Activated T-helper 9 cell treated with anti-CD3 and anti-CD28 coated beads, Interleukin-2, amount 50 U/mL, for 16 hours (primary cell): ENCODE results near the gene GCAT.

ENCODE experiments used
- DNase-seq: peaks from one replicate; pipeline ENCODE4 v3.0.0-alpha.2; 2020; ENCODE audit warnings: low read depth

Gene GCAT

GRCh38 chr22:37807410-37808293 lies at the start of gene GCAT:
TSS of gene GCAT (plus strand) at chr22:37807934. CDS start at chr22:37807968, 34 bp downstream.
- peak; percentile 76 for DNase-seq

DNA sequence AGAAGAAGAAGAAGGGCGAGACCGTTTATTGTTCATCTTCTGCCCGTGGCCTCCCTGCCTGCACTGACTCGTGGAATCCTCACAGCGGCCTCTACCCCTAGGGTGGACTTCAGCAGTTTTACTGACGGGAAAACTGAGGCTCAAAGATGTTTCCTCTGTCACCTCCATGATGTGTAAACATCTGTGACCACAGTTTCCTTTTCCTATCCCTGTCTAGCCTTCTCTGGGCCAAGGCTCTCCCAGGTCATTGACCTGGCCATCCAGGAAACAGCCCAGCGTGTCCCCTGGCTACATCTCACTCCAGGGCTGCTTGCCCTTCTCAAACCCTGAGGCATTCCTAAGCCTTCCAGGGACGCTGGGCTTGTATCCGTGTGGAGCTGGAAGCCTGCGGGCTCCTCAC lies 49.0 kb upstream of the GCAT start:
- no peak for DNase-seq

- DNase-seq, result no peak
These were observed 48.5 kb upstream of the GCAT start for GRCh38 chr22:37759281-37759680.

DNA sequence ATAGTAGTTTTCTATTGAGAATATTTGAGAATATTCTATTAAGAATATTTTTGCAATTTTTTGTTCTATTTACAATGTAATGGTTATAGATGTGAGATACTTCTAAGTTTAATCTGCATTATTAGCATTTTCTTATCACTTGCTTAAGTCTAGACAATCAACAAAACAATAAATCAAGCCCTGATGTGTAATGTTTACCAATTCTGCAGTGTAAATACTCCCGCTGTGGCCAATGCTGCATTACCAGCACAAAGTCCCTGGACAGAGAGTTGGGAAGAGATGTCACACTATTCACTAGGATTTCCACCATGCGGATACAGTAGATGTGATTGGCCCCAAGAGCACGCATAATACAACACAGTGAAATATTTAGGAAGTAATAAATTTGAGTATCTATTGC lies 47.6 kb upstream of the GCAT start:
- DNase-seq, result no peak

DNA sequence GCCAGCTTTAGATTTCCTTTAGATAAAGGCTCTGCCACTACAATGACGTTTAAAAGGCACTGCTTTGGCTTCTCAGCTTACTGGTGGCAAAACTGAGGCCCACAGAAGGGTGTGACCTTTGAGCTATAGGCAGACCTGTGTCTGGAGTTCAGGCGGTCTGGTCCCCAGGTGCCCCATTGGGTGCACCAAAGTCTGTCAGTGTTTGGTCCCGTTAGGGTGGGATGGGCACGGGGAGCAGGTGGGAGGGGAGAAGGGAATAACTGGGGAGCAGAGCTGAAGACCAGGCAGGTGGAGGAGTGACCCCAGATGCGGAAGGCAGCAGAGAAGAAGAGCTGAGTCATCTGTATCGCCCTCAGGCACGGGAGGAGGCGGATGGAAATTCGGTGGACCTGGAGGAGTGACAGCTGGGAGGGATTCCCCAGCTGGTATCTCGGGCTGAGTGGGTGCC lies 45.3 kb upstream of the GCAT start:
- no peak for DNase-seq

GRCh38 chr22:37763012-37763411 lies 44.7 kb upstream of the GCAT start:
- DNase-seq, result no peak

- DNase-seq, result no peak
These were observed 44.1 kb upstream of the GCAT start for GRCh38 chr22:37763652-37764051.

DNA sequence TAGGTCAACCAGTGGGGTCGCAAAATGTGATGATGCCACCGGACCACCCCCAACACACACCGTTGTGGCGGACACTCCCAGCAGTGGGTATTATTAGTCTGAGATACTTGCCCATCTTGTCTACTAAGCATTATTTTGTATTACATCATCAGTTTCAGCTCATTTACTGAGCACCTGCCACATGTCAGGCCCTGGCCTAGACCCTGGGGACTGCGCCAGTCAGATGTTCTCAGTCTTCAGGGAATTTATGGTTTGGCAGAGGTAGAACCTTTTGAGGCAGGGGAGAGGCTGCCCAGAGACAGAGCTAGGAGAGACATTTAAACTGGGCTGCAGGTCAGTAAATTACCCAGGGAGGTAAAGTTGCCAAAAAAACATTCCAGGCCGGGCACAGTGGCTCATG lies 43.1 kb upstream of the GCAT start:
- DNase-seq, result no peak

- DNase-seq, result no peak
These were observed 42.2 kb upstream of the GCAT start for GRCh38 chr22:37765498-37765897.

- DNase-seq, result no peak
These were observed 41.7 kb upstream of the GCAT start for GRCh38 chr22:37765953-37766576.

GRCh38 chr22:37768273-37768672 lies 39.5 kb upstream of the GCAT start:
- no peak for DNase-seq

DNA sequence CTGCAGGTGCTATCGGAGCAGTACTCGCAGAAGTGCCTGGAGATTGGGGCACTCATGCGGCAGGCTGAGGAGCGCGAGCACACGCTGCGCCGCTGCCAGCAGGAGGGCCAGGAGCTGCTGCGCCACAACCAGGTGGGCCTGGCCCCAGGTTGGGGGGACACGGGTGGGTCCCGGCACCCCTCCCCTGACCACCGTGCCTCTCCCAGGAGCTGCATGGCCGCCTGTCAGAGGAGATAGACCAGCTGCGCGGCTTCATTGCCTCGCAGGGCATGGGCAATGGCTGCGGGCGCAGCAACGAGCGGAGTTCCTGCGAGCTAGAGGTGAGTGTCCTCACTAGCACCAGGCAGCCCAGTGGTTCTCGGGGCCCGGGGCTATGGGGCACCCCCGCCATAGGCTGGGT lies 38.7 kb upstream of the GCAT start:
- no peak for DNase-seq

GRCh38 chr22:37771081-37771480 lies 36.7 kb upstream of the GCAT start:
- no peak for DNase-seq

GRCh38 chr22:37771702-37772427 lies 35.9 kb upstream of the GCAT start:
- no peak for DNase-seq

DNA sequence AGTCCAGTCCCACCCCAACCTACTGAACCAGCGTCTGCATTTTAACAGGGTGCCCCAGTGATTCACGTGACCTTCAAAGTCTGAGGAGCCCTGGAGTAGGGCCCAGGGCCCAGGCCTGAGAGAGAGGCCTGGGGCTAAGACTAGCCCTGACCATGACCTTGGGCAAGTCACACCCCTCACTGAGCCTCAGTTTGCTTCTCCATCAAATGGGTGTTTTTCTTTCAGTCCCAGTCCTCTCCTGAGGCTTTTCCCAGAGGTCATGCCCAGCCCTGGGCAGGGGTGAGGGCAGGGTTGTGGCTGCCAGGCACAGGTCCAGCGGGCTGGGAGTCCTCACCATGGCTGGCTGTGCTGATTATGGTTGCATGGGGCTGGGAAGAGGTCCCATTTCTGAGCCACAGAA lies 33.0 kb upstream of the GCAT start:
- no peak for DNase-seq

DNA sequence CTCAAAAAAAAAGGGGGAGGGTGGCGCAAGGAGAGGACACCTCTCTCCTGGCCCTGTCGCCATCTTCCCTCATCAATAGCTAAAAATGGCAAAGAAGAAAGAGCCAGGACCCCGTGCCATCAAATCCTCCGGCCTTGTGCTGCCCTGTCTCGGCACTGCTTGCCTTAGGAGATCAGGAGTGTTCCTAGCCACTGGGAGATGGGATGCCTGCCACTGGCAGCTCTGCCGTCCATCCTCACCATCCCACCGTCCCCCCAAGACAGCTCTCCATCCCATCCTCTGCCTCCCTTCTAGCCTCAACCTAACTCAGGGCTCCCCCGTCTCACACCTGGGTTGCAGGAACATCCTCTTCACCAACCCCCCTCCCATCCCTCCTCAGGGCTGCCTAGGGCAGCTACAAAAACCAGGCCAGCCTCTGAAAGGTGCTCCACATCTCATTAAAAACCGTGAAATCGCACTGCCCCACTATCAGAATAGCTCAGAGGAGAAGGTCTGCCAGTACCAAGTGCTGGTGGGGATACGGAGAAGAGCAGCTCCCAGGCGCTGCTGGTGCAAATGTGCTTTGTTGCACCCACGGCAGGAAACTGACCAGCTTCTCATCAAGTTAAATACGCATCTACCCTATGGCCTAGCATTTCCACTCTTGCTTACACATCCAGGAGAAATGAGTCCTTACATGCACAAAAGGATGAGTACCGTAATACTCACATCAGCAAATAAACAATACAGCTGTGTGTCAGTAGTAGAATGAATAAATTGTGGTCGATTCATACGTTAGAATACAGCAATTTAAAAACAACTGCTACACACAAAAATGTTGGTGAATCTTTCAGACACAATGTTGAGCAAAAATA lies 31.7 kb upstream of the GCAT start:
- DNase-seq, result no peak

DNA sequence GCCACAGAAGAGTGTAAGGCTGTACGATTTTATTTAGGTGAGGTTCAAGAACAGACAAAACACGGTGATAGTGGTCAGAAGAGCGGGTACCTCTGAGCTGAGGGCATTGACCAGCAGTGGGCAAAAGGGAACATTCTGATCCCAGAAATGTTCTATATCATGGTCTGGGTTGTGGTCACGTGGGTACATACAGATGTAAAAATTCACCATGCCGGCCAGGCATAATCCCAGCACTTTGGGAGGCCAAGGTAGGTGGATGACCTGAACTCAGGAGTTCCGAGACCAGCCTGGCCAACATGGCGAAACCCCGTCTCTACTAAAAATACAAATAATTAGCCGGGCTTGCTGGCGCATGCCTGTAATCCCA lies 31.1 kb upstream of the GCAT start:
- no peak for DNase-seq

DNA sequence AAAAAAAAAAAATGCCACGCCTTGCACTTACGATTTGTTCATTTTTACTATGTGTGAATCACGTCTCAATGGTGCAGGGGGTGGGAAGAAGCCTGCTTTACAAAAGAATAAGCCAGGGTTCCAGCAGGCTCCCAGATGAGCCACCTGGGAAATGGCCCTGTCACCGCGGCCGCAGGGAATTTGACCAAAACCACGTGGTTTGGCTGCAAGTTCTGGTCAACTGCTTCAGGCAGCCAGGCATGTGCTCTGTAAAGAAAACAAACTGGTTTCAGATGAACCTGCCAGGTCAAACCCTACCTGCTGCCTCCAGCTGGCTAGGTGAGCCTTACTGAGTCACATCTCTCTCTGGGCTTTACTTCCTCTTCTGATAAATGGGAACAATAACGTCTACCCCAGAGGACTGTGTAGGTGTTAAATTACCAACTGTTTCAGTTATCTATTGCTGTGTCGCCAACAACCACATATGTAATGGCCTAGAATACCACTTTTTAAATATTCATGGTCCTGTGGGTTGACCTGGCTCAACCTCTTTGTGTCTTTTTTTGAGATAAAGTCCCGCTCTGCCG lies 30.5 kb upstream of the GCAT start:
- DNase-seq, result no peak

DNA sequence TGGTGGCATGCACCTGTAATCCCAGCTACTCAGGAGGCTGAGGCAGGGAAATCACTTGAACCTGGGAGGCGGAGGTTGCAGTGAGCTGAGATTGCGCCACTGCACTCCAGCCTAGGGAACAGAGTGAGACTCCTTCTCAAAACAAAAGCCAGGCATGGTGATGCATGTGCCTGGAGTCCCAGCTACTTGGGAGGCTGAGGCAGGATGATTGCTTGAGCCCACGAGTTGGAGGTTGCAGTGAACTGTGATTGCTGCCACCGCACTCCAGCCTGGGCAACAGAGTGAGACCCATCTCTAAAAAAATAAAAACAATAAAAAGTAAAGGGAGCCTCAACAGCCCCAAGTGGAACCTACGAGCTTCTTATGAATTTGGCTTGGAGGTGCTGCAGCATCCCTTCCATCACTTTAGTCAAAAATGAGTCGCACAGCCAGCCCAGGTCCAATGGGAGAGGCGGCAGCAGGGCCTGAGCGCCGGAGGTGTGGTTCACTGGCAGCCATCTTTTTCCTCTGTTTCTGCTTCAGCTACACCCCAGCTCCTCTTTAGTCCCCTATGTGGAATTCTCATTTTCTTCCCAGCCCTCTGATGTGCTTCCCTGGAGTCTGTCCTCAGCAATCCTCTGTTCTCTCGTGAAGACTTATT lies 29.2 kb upstream of the GCAT start:
- no peak for DNase-seq

- no peak for DNase-seq
These were observed 26.2 kb upstream of the GCAT start for GRCh38 chr22:37781434-37782059.
